GM12874 (cell line): Measurements from ENCODE around the gene SNX10.

ENCODE experiments used
- TF ChIP-seq, protein P1 (sequence below): IDR thresholded peaks from 2 replicates; pipeline ENCODE4 v1.5.1; 2011; ENCODE audit warnings: low read depth, mild to moderate bottlenecking, control low read depth, low read length, moderate library complexity; ENCODE audit not compliant: insufficient read depth

The SNX10 gene

DNA sequence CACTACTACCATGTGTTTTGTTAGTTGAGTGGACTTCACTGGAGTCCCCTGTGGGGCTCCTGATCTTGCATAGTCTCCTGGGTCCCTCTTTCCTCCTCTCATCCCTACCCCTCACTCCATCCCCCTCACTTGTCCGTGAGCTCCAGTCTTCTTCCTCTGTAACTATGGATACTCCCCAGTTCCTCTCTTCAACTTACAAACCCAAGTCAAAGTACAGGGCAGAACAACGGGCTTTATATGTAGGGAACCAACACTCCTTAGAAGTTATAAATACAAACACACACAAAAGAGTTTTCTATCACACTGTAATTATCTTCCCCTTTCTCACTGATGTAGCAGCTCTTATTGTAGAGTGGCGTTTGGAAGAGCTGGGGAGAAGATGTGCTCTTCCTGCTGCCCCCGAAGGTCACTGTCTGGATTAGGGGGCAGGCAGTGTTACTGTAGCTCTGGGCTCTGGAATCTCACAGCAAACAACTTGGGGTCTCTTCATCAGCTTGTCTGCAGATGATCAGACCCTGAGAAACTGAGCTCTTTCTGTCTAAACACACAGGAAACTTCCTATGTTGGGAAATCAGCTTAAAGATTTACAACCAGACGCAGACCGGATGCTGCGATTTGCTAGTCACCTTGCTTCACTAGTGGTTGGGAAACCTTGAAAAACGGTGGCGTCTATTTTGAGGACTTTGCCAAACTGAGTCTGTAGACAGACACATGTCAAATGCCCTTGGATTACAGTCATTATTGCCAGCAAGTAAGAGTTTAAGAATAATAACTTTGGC lies 13.6 kb downstream of the SNX10 start:
- TF ChIP-seq, protein P1, sequence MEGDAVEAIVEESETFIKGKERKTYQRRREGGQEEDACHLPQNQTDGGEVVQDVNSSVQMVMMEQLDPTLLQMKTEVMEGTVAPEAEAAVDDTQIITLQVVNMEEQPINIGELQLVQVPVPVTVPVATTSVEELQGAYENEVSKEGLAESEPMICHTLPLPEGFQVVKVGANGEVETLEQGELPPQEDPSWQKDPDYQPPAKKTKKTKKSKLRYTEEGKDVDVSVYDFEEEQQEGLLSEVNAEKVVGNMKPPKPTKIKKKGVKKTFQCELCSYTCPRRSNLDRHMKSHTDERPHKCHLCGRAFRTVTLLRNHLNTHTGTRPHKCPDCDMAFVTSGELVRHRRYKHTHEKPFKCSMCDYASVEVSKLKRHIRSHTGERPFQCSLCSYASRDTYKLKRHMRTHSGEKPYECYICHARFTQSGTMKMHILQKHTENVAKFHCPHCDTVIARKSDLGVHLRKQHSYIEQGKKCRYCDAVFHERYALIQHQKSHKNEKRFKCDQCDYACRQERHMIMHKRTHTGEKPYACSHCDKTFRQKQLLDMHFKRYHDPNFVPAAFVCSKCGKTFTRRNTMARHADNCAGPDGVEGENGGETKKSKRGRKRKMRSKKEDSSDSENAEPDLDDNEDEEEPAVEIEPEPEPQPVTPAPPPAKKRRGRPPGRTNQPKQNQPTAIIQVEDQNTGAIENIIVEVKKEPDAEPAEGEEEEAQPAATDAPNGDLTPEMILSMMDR, result no peak

DNA sequence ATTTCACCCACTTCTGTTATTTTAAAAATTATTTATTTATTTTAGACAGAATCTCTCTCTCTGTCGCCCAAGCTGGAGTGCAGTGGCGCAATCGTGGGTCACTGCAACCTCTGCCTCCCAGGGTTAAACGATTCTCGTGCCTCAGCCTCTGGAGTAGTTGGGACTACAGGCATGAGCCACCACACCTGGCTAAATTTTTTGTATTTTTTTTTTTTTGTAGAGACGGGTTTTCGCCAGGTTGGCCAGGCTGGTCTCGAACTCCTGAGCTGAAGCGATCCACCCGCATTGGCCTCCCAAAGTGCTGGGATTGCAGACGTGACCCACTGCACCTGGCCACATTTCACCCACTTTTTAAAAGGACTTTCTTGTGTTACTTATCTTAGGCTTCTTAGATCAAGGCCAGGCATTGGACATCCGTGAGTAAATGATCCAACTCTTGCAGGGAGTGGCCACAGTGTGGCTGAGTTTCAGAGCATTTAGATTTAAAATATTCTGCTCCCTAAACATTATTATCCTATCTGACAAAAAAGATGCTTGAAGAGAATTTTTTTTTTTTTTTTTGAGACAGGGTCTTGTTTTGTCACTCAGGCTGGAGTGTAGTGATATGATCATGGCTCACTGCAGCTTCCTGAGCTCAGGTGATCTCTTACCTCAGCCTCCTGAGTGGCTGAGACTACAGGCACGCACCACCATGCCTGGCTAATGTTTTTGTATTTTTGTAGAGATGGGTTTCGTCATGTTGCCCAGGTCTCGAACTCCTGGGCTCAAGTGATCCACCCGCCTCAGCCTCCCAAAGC lies 14.4 kb downstream of the SNX10 start:
- TF ChIP-seq, protein P1, result no peak

DNA sequence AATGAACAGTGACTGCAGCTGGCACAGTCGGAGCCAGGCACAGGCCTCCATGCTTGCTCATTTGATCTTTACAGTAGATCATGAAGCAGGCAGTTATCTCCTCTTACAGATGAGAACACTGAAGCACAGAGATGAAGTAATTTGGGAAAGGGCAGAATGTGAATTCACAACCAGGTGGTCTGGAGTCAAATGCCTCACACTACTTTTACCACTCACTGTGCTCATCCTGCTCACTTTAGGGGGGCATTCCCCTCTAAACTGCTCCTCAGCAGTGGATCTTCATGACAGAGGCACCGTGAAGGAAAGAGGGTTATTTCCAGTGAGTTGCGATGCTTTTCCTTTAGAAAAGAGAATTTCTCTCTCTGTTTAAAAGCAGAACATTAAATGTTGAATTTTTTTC lies 15.1 kb downstream of the SNX10 start:
- TF ChIP-seq, protein P1, result no peak

DNA sequence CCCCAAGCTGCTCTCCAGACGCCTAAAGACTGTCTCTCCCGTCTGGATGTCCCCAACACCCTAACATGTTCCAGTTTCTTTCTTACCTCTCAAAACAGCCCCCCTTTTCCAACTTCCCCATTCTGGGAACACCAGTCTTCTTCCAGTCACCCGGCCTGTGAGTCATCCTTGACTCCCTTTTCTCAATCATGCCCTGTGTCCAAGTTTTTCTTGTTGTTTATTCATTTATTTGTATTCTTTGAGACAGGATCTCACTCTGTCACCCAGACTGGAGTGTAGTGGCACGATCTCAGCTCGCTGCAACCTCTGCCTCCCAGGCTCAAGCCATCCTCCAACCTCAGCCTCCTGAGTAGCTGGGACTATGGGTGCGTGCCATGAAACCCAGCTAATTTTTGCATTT lies 15.6 kb downstream of the SNX10 start:
- TF ChIP-seq, protein P1, result no peak

DNA sequence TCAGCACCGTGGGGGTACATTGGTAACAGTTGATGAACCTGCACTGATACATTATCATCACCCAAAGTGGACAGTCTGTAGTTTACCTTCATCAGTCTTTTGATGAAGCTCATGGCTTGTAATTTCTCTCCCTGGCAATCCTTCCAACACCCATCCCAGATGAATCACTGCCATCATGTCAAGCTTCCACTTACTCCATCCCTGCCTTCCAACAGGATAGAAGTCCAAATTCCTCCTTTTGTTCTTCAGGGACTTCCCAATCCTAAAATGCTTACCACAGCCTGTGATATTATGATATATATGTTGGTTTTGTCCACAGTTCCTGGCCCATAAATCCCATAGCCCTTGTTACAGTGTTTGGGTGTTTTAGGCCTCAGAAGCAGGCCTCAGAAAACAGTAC lies 16.1 kb downstream of the SNX10 start:
- TF ChIP-seq, protein P1, result no peak

DNA sequence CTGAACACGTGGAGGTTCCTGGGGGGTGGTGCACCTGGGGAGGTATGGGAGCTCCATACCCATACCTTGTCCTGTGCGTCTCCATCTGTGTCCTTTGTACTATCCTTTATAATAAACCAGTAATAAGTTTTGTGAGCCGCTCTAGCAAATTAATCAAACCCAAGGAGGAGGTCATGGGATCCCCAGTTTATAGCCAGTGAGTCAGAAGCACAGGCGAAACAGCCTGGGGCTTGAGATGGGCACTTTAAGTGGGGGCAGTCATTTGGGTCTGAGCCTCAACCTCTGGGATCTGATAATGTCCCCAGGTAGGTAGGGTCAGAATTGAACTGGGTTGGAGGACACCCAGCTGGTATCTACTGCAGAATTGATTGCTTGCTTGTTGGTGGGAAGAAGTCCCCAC lies 16.9 kb downstream of the SNX10 start:
- TF ChIP-seq, protein P1, result no peak

DNA sequence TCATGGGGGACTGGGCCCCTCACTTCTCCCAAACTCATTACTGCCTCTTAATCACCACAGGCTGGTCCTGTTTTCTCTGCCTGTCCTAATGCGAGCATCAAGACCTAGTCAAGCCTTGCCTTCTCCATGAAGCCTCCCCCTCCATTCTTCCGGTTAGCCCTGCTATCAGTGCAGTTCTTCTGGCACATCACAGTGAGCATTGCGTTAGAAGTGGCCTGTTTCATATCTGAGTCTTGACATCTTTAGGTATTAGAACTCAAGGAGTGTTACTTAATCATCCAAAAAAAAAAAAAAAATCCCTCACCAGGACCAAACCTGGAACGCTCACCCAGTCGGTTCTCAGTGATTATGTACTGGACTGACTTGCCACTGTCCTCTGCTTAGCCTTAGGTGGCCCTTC lies 17.4 kb downstream of the SNX10 start:
- TF ChIP-seq, protein P1, result no peak
